B cell (primary cell): ENCODE measurements around the gene ELF4. TPM values are rescaled to one million over a fixed set of nuclear protein-coding genes. Genes with fewer than 3 reads are reported as not detected.

Source experiments
- ATAC-seq: fragments of 200-7000 bp; cut with Tn5 transposase; one replicate; pipeline ENCODE4 v1.10.0; 2021; ENCODE audit warnings: low read depth, mild to moderate bottlenecking, moderate number of reproducible peaks, moderate library complexity
- CTCF ChIA-PET: fragments of 350-600 bp; sonication (Branson Sonifier 250); formaldehyde crosslinking; loops from one replicate; lab custom pipeline; 2021; ENCODE audit warnings: antibody characterized with exemption, inconsistent platforms; lab: Charles Lee
- POLR2A ChIA-PET: fragments of 350-600 bp; sonication (Branson Sonifier 250); formaldehyde crosslinking; loops from one replicate; lab custom pipeline; 2021; ENCODE audit warnings: antibody characterized with exemption; lab: Charles Lee
- DNase-seq: peaks from one replicate; pipeline ENCODE4 v3.0.0; 2013
- H2AFZ ChIP-seq: 2 replicates; pipeline ENCODE4 v1.6.1; 2012; ENCODE audit warnings: mild to moderate bottlenecking, low read depth, low read length; ENCODE audit not compliant: insufficient read depth, poor library complexity, severe bottlenecking
- H3K27ac ChIP-seq, 2 donors: 1 replicate in 1 of 2; 2 replicates in 1 of 2; pipeline ENCODE4 v1.5.1; 2012 to 2013; ENCODE audit warnings: low read length in 2 of 2, mild to moderate bottlenecking in 2 of 2, moderate library complexity in 1 of 2
- H3K27me3 ChIP-seq, 4 experiments: fragments of 200-600 bp in 1 of 4; sonication (generic) in 1 of 4; replicated peaks in 1 of 4; 1 replicate in 2 of 4; 2 replicates in 2 of 4; pipeline versions ENCODE4 v1.6.1 to v1.7.0; 2013 to 2016; ENCODE audit warnings: low read length in 3 of 4, mild to moderate bottlenecking in 2 of 4, mixed read lengths in 1 of 4, moderate library complexity in 1 of 4; ENCODE audit not compliant: insufficient read depth in 4 of 4, control insufficient read depth in 3 of 4; ENCODE audit errors: control extremely low read depth in 1 of 4
- H3K36me3 ChIP-seq, 2 experiments: replicated peaks in 1 of 2; 1 replicate in 1 of 2; 2 replicates in 1 of 2; pipeline versions ENCODE4 v1.6.1 to v1.7.1; 2013; ENCODE audit warnings: low read length in 1 of 2; ENCODE audit not compliant: insufficient read depth in 2 of 2, control insufficient read depth in 1 of 2; ENCODE audit errors: control extremely low read depth in 1 of 2, extremely low read depth in 1 of 2
- H3K4me1 ChIP-seq, 2 donors: fragments of 200-600 bp in 1 of 2; sonication (generic) in 1 of 2; 1 replicate in 1 of 2; 2 replicates in 1 of 2; pipeline versions ENCODE4 v1.5.1 to v1.6.1; 2013 to 2017; ENCODE audit warnings: low read length in 2 of 2; ENCODE audit not compliant: control insufficient read depth in 2 of 2, insufficient read depth in 2 of 2
- H3K4me2 ChIP-seq: replicated peaks from 2 replicates; pipeline ENCODE3; 2012; ENCODE audit warnings: mild to moderate bottlenecking, low read depth, low read length; ENCODE audit not compliant: poor library complexity, severe bottlenecking
- H3K4me3 ChIP-seq, 5 experiments: fragments of 200-600 bp in 1 of 5; sonication (generic) in 1 of 5; 1 replicate in 3 of 5; 2 replicates in 2 of 5; pipeline versions ENCODE4 v1.5.1 to v1.7.0; 2011 to 2016; ENCODE audit warnings: low read length in 4 of 5, mild to moderate bottlenecking in 4 of 5, low read depth in 2 of 5, control low read depth in 1 of 5, moderate library complexity in 1 of 5; ENCODE audit not compliant: insufficient read depth in 1 of 5; ENCODE audit errors: control extremely low read depth in 1 of 5, extremely low read depth in 1 of 5
- H3K79me2 ChIP-seq: fragments of 200-600 bp; sonication (generic); one replicate; pipeline ENCODE4 v1.6.0; 2016; ENCODE audit warnings: low read length; ENCODE audit not compliant: control insufficient read depth, insufficient read depth
- H3K9ac ChIP-seq: fragments of 200-600 bp; sonication (generic); 2 replicates; pipeline ENCODE4 v1.6.1; 2017; ENCODE audit warnings: mild to moderate bottlenecking, low read length, moderate library complexity
- H3K9me3 ChIP-seq, 3 donors: one replicate each; pipeline versions ENCODE4 v1.6.1 to v1.7.1; 2013; ENCODE audit warnings: low read length in 2 of 3; ENCODE audit not compliant: control insufficient read depth in 2 of 3, insufficient read depth in 1 of 3; ENCODE audit errors: control extremely low read depth in 1 of 3
- H4K20me1 ChIP-seq: 2 replicates; pipeline ENCODE4 v1.6.0; 2012; ENCODE audit warnings: mild to moderate bottlenecking, low read length; ENCODE audit not compliant: insufficient read depth, control insufficient read depth, poor library complexity, severe bottlenecking
- H3K27ac Mint-ChIP-seq: one replicate; pipeline ENCODE4 v1.8.0; 2021; ENCODE audit warnings: mixed read lengths
- H3K27me3 Mint-ChIP-seq: one replicate; pipeline ENCODE4 v1.8.0; 2021; ENCODE audit warnings: mixed read lengths
- H3K4me1 Mint-ChIP-seq: one replicate; pipeline ENCODE4 v1.8.0; 2021; ENCODE audit warnings: mixed read lengths
- H3K4me3 Mint-ChIP-seq: one replicate; pipeline ENCODE4 v1.8.0; 2021; ENCODE audit warnings: mixed read lengths
- H3K9me3 Mint-ChIP-seq: one replicate; pipeline ENCODE4 v1.8.0; 2022; ENCODE audit warnings: mixed read lengths; ENCODE audit not compliant: insufficient read depth
- CTCF ChIP-seq: fragments of 200-600 bp; IDR thresholded peaks from one replicate; pipeline ENCODE4 v1.8.0; 2022; ENCODE audit warnings: antibody characterized with exemption, mild to moderate bottlenecking
- EZH2 ChIP-seq: IDR thresholded peaks from 2 replicates; pipeline ENCODE4 v1.6.1; 2012; ENCODE audit warnings: borderline replicate concordance, low read depth, mild to moderate bottlenecking, moderate library complexity, low read length; ENCODE audit not compliant: insufficient read depth, poor library complexity, severe bottlenecking
- WGBS: methylation state at CpG from one replicate; pipeline ENCODE4 v1.1.5; 2013; ENCODE audit warnings: missing lambda C conversion rate; ENCODE audit not compliant: insufficient coverage; 5-methylcytosine and 5-hydroxymethylcytosine counted together
- intact Hi-C: fragments of 100-400 bp; cut with micrococcal nuclease; formaldehyde crosslinking; loops from one replicate; pipeline ENCODE4 v1.10.0; 2022
- polyA plus RNA-seq: library from polyadenylated mRNA; depleted of rRNA; stranded (reverse); fragments of >200 nt; gene quantifications from 2 replicates; pipeline ENCODE4 v1.2.3, GENCODE V29; 2012
- total RNA-seq, 2 donors: library from RNA; stranded (reverse); fragments of 120-200 nt in 1 of 2; gene quantifications; 1 replicate in 1 of 2; 2 replicates in 1 of 2; pipeline versions ENCODE4 v1.2.3 to v1.2.4, GENCODE V29; 2013 to 2022

The ELF4 gene
- total and polyA plus RNA-seq, 2 donors (not counting 1 experiment from before 2014, with no cell fraction given): 24.7 to 26.3 TPM

DNA sequence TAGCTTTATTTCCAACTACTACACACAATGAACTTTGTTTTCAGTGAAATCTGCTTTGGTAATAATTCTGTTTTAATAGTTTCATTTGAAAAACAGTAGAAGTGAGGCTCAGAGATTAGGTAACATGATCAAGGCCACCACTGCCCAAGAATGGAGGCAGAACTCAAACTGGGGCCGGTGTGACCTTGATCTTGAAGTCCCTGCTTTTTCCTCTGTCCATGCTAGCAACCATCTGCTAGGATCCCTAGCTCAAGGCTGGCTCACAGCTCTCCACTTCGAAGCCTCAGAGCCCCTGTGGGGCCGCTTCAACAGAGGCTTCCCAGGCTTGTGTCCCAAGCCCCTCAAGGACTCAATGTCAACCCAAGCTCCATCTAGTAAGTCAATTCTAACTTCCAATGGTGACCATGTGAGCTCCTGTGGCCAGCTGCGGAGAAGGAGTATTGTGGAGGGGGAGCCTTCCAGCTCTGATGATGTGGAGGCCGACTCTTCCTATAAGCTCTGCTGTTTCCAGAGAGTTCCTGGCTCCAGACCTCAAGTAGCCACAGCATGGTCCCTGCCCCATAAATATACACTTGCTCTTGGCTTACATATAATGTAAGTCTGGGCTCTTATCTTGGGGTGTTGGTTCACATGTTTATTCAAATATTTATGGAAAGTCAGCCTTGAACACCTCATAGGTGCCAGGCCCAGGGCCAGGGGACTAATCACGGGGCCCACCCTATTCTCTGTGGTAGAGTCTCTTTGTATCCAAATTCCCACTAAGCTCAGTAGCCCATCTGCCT, 14.9 kb downstream of the ELF4 start:
- H3K27me3 ChIP-seq: no peaks in the 10 kb centered on the region
- no peaks in the 10 kb centered on the region for H3K9me3 Mint-ChIP-seq
- no peak for DNase-seq
- H3K27ac Mint-ChIP-seq: peak overlapping the region; percentile 26
- peak overlapping the region in 1 of 2 donors; percentile 16 for H3K27ac ChIP-seq
- no peak overlapping the region for H2AFZ ChIP-seq
- H3K4me1 ChIP-seq: peaks cover 33 to 55% of the 10 kb centered on the region in 2 donors
- H3K4me1 Mint-ChIP-seq: peaks cover 58% of the 10 kb centered on the region
- ATAC-seq: no peak
- no peaks in the 10 kb centered on the region for H3K36me3 ChIP-seq
- peaks cover 59% of the 10 kb centered on the region for H3K79me2 ChIP-seq
- TF ChIP-seq CTCF (no peak), EZH2 (no peak)
- H3K4me3 Mint-ChIP-seq: no peak overlapping the region
- CTCF ChIA-PET: interaction anchor here (0.6 to 3.9 kb wide), 9 partner anchors 8 to 170 kb away, joined by 3 to 17 read pairs (median 5); no protein-coding TSS in a partner anchor
- H4K20me1 ChIP-seq: peaks cover 30% of the 10 kb centered on the region
- H3K9ac ChIP-seq: no peak overlapping the region
- H3K4me2 ChIP-seq: no peak overlapping the region
- intact Hi-C loops: no loop called here
- H3K27me3 Mint-ChIP-seq: no peaks in the 10 kb centered on the region
- no peak overlapping the region for H3K4me3 ChIP-seq
- POLR2A ChIA-PET: interaction anchor here (0.6 kb wide), 1 partner anchor 13 kb away, joined by 3 read pairs; no protein-coding TSS in a partner anchor
- H3K9me3 ChIP-seq: no peaks in the 10 kb centered on the region
- 100% methylated on average over 1 of the region's 6 CpGs for WGBS

- no peak overlapping the region for H3K9ac ChIP-seq
- no peak overlapping the region for H2AFZ ChIP-seq
- peaks cover 36 to 56% of the 10 kb centered on the region in 2 donors for H3K4me1 ChIP-seq
- ChIA-PET CTCF (interaction anchor here (1.3 to 3.9 kb wide), 5 partner anchors 12 to 169 kb away, joined by 3 to 17 read pairs (median 5); no protein-coding TSS in a partner anchor), POLR2A (interaction anchor here (0.6 to 1.4 kb wide), 2 partner anchors 14 to 15 kb away, joined by 3 read pairs; partner anchors contain the start of gene ELF4)
- Mint-ChIP-seq H3K27ac (no peak overlapping the region), H3K9me3 (no peaks in the 10 kb centered on the region), H3K4me3 (no peak overlapping the region), H3K4me1 (peaks cover 53% of the 10 kb centered on the region), H3K27me3 (no peaks in the 10 kb centered on the region)
- no peaks in the 10 kb centered on the region for H3K36me3 ChIP-seq
- intact Hi-C loops: no loop called here
- peak overlapping the region; percentile 15 for H3K4me2 ChIP-seq
- no peaks in the 10 kb centered on the region for H3K9me3 ChIP-seq
- peaks cover 25% of the 10 kb centered on the region for H4K20me1 ChIP-seq
- ATAC-seq (no peak), DNase-seq (no peak)
- no peaks in the 10 kb centered on the region for H3K27me3 ChIP-seq
- WGBS: 0% methylated on average over 1 of the region's 8 CpGs
- peaks cover 56% of the 10 kb centered on the region for H3K79me2 ChIP-seq
- H3K27ac ChIP-seq: peak overlapping the region in 1 of 2 donors; percentile 16
- no peak overlapping the region for H3K4me3 ChIP-seq
- TF ChIP-seq EZH2 (no peak), CTCF (no peak)
Measured at GRCh38 chrX:130094696-130095095, 15.6 kb downstream of the ELF4 start.
